Mesendoderm (in vitro differentiated cells): ENCODE results near the gene HOXD12.

Experiments used
- DNase-seq: peaks from one replicate; pipeline ENCODE4 v3.0.0; 2013
- H2AK5ac ChIP-seq: 2 replicates; pipeline ENCODE4 v1.6.1; 2013; ENCODE audit warnings: low read length, inconsistent platforms
- H2BK120ac ChIP-seq: 2 replicates; pipeline ENCODE4 v1.6.1; 2013; ENCODE audit warnings: low read depth, mild to moderate bottlenecking, low read length, moderate library complexity, mixed read lengths
- H2BK15ac ChIP-seq: replicated peaks from 2 replicates; pipeline ENCODE4 v1.6.1; 2013; ENCODE audit warnings: low read depth, mild to moderate bottlenecking, moderate library complexity
- H2BK5ac ChIP-seq: 2 replicates; pipeline ENCODE4 v1.6.1; 2013; ENCODE audit warnings: low read length, inconsistent platforms
- H3K18ac ChIP-seq: 2 replicates; pipeline ENCODE4 v1.6.1; 2013; ENCODE audit warnings: mild to moderate bottlenecking, low read length, mixed read lengths
- H3K23ac ChIP-seq: one replicate; pipeline ENCODE4 v1.6.1; 2013; ENCODE audit warnings: low read length
- H3K27ac ChIP-seq: 2 replicates; pipeline ENCODE4 v1.5.1; 2013; ENCODE audit warnings: low read depth, mild to moderate bottlenecking, inconsistent platforms, low read length, moderate library complexity
- H3K27me3 ChIP-seq: 2 replicates; pipeline ENCODE4 v1.6.1; 2013; ENCODE audit warnings: low read length, control low read depth, mild to moderate bottlenecking, inconsistent platforms; ENCODE audit not compliant: insufficient read depth, poor library complexity
- H3K36me3 ChIP-seq: 2 replicates; pipeline ENCODE4 v1.6.1; 2013; ENCODE audit warnings: low read length, inconsistent platforms; ENCODE audit not compliant: control insufficient read depth, insufficient read depth
- H3K4ac ChIP-seq: one replicate; pipeline ENCODE4 v1.6.1; 2013; ENCODE audit warnings: low read depth, mild to moderate bottlenecking, low read length, moderate library complexity
- H3K4me1 ChIP-seq: 2 replicates; pipeline ENCODE4 v1.6.1; 2013; ENCODE audit warnings: low read depth, low read length, inconsistent platforms; ENCODE audit not compliant: control insufficient read depth
- H3K4me2 ChIP-seq: 2 replicates; pipeline ENCODE4 v1.6.1; 2013; ENCODE audit warnings: low read length
- H3K4me3 ChIP-seq: 2 replicates; pipeline ENCODE4 v1.5.1; 2013; ENCODE audit warnings: mild to moderate bottlenecking, low read length
- H3K56ac ChIP-seq: one replicate; pipeline ENCODE4 v1.6.1; 2013; ENCODE audit warnings: low read length
- H3K79me1 ChIP-seq: 2 replicates; pipeline ENCODE4 v1.6.1; 2013; ENCODE audit warnings: low read length, inconsistent platforms
- H3K79me2 ChIP-seq: 2 replicates; pipeline ENCODE4 v1.6.1; 2013; ENCODE audit warnings: mild to moderate bottlenecking, low read length; ENCODE audit not compliant: control insufficient read depth, insufficient read depth
- H3K9ac ChIP-seq: 2 replicates; pipeline ENCODE4 v1.6.1; 2013; ENCODE audit warnings: low read length, inconsistent platforms
- H4K5ac ChIP-seq: one replicate; pipeline ENCODE4 v1.6.1; 2013; ENCODE audit warnings: low read length
- H4K8ac ChIP-seq: one replicate; pipeline ENCODE4 v1.6.1; 2013; ENCODE audit warnings: low read depth, mild to moderate bottlenecking, control low read depth, low read length, moderate library complexity
- WGBS: extraction: QIAGEN DNeasy Blood & Tissue Kit; methylation state at CpG from one replicate; pipeline ENCODE4 v1.1.7; 2013; ENCODE audit warnings: low lambda C conversion rate, missing lambda C conversion rate; ENCODE audit not compliant: insufficient coverage; ENCODE audit errors: extremely low coverage; 5-methylcytosine and 5-hydroxymethylcytosine counted together

The HOXD12 gene

GRCh38 chr2:176115883-176116813 lies 16.6 kb downstream of the HOXD12 start, which contains the start of gene HOXD10:
HOXD10 (plus strand) TSS chr2:176116778; CDS start chr2:176116834, 56 bp downstream.
- Histone ChIP-seq H3K27me3 (peaks cover 91% of the 10 kb centered on the region), H2BK15ac (no peak within 1 kb of the TSS), H2BK120ac (no peak within 1 kb of the TSS), H3K4me3 (peak within 1 kb of the TSS; percentile 3), H3K36me3 (no peaks in the 10 kb centered on the region), H3K18ac (no peak within 1 kb of the TSS), H3K4me1 (no peaks in the 10 kb centered on the region), H2BK5ac (no peak within 1 kb of the TSS), H3K56ac (peak within 1 kb of the TSS; percentile 53), H3K79me1 (no peaks in the 10 kb centered on the region), H3K4me2 (peak within 1 kb of the TSS; percentile 18), H2AK5ac (no peak within 1 kb of the TSS), H4K8ac (no peak within 1 kb of the TSS), H3K4ac (no peak within 1 kb of the TSS), H3K23ac (no peak within 1 kb of the TSS), H3K79me2 (no peaks in the 10 kb centered on the region), H3K27ac (no peak within 1 kb of the TSS), H3K9ac (no peak within 1 kb of the TSS), H4K5ac (no peak within 1 kb of the TSS)
- peak; percentile 88 for DNase-seq
- no CpG with 5 or more reads among the region's 66 CpGs for WGBS

- no peak overlapping the region for H3K4ac ChIP-seq
- H3K4me3 ChIP-seq: peak overlapping the region; percentile 3
- H4K8ac ChIP-seq: no peak overlapping the region
- H3K23ac ChIP-seq: no peak overlapping the region
- no peak overlapping the region for H2BK15ac ChIP-seq
- H3K4me2 ChIP-seq: no peak overlapping the region
- no peak overlapping the region for H2BK120ac ChIP-seq
- H2BK5ac ChIP-seq: no peak overlapping the region
- no peaks in the 10 kb centered on the region for H3K4me1 ChIP-seq
- WGBS: no CpG with 5 or more reads among the region's 40 CpGs
- H3K56ac ChIP-seq: no peak overlapping the region
- no peak overlapping the region for H3K9ac ChIP-seq
- H2AK5ac ChIP-seq: no peak overlapping the region
- peaks cover 92% of the 10 kb centered on the region for H3K27me3 ChIP-seq
- no peak overlapping the region for H3K18ac ChIP-seq
- H3K79me1 ChIP-seq: no peaks in the 10 kb centered on the region
- no peak overlapping the region for H4K5ac ChIP-seq
- H3K27ac ChIP-seq: no peak overlapping the region
- H3K79me2 ChIP-seq: no peaks in the 10 kb centered on the region
- DNase-seq: no peak
- no peaks in the 10 kb centered on the region for H3K36me3 ChIP-seq
These were observed 17.7 kb downstream of the HOXD12 start for GRCh38 chr2:176117162-176117822.

- no peak overlapping the region for H3K18ac ChIP-seq
- H3K27ac ChIP-seq: no peak overlapping the region
- no peaks in the 10 kb centered on the region for H3K79me2 ChIP-seq
- no peak for DNase-seq
- peaks cover 91% of the 10 kb centered on the region for H3K27me3 ChIP-seq
- H3K4me2 ChIP-seq: no peak overlapping the region
- H2BK5ac ChIP-seq: no peak overlapping the region
- no peak overlapping the region for H3K56ac ChIP-seq
- H2BK15ac ChIP-seq: no peak overlapping the region
- no peak overlapping the region for H4K8ac ChIP-seq
- H3K79me1 ChIP-seq: no peaks in the 10 kb centered on the region
- H2AK5ac ChIP-seq: no peak overlapping the region
- no peak overlapping the region for H2BK120ac ChIP-seq
- H3K4me1 ChIP-seq: no peaks in the 10 kb centered on the region
- no peak overlapping the region for H3K23ac ChIP-seq
- no peaks in the 10 kb centered on the region for H3K36me3 ChIP-seq
- no CpG with 5 or more reads among the region's 11 CpGs for WGBS
- H3K4me3 ChIP-seq: no peak overlapping the region
- H3K4ac ChIP-seq: no peak overlapping the region
- H3K9ac ChIP-seq: no peak overlapping the region
- no peak overlapping the region for H4K5ac ChIP-seq
These were observed 18.3 kb downstream of the HOXD12 start for GRCh38 chr2:176117823-176118371.

GRCh38 chr2:176118601-176119339 lies 19.2 kb downstream of the HOXD12 start:
- DNase-seq: peak; percentile 84
- Histone ChIP-seq H2BK120ac (no peak overlapping the region), H3K9ac (no peak overlapping the region), H3K4ac (no peak overlapping the region), H3K36me3 (no peaks in the 10 kb centered on the region), H2BK15ac (no peak overlapping the region), H3K4me2 (no peak overlapping the region), H4K8ac (no peak overlapping the region), H3K4me3 (no peak overlapping the region), H3K79me2 (no peaks in the 10 kb centered on the region), H2BK5ac (no peak overlapping the region), H3K18ac (no peak overlapping the region), H3K27ac (no peak overlapping the region), H3K56ac (no peak overlapping the region), H3K27me3 (peaks cover 92% of the 10 kb centered on the region), H3K4me1 (no peaks in the 10 kb centered on the region), H2AK5ac (no peak overlapping the region), H4K5ac (no peak overlapping the region), H3K23ac (no peak overlapping the region), H3K79me1 (no peaks in the 10 kb centered on the region)
- no CpG with 5 or more reads among the region's 24 CpGs for WGBS

GRCh38 chr2:176120364-176121189 lies 21.0 kb downstream of the HOXD12 start:
- H3K79me2 ChIP-seq: no peaks in the 10 kb centered on the region
- WGBS: no CpG with 5 or more reads among the region's 13 CpGs
- H2BK5ac ChIP-seq: no peak overlapping the region
- no peak overlapping the region for H2AK5ac ChIP-seq
- H3K4me3 ChIP-seq: no peak overlapping the region
- H4K8ac ChIP-seq: no peak overlapping the region
- peak overlapping the region; percentile 73 for H3K23ac ChIP-seq
- H3K27ac ChIP-seq: no peak overlapping the region
- no peak overlapping the region for H3K18ac ChIP-seq
- H4K5ac ChIP-seq: no peak overlapping the region
- H3K4me1 ChIP-seq: no peaks in the 10 kb centered on the region
- no peak overlapping the region for H2BK15ac ChIP-seq
- no peak overlapping the region for H3K4me2 ChIP-seq
- H3K9ac ChIP-seq: no peak overlapping the region
- DNase-seq: no peak
- H3K36me3 ChIP-seq: no peaks in the 10 kb centered on the region
- peaks cover 94% of the 10 kb centered on the region for H3K27me3 ChIP-seq
- H3K79me1 ChIP-seq: no peaks in the 10 kb centered on the region
- H2BK120ac ChIP-seq: no peak overlapping the region
- no peak overlapping the region for H3K4ac ChIP-seq
- no peak overlapping the region for H3K56ac ChIP-seq
